ENCODE measurements around the gene POLRMT. TPM values are rescaled to one million over a fixed set of nuclear protein-coding genes. Genes with fewer than 3 reads are reported as not detected.

POLRMT gene
- 69.7 and 71.1 TPM in 2 replicates for total RNA-seq
- long read RNA-seq, partial matches to known transcripts: 1 of 1 reads
- long read RNA-seq, other reads (novel, unspliced or antisense): 0 of 1 reads

DNA sequence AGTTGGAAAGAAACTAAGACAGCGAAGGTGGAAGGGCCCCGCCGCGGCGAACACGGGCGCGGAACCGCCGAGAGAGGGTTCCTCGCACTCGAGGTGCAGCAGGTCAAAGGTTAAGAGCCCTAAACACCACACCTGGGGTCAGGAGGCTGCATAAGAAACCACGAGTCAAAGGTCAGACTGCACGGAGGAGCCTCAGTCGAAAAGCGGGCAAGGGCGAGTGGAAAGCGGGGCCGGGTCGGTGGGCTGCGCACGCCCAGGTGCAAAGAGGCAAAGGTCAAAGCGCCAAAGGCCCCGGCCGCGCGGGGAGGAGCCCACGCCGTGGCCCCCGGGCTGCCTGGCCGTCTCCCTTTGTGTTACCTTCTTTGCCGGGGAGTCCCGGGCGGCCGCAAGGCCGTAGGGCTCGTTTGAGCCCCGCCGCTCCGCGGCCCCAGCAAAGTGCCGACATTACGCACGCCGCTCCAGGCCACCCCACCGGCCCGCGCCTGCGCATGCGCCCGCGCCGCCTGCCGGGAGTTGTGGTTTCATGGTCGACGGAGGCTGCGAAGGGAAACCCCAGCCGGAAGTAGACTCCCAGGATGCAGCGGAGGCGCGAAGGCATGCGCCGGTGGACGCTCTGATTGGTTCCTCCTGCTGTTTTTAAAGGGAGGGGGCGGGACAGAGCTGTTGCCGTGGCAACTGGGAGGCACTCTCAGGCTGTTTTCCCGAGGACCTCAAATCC, at the start of gene POLRMT:
TSS of gene POLRMT (minus strand) at position 470 of the 718 bp plus-strand sequence. CDS start at position 445, 25 bp downstream.
- Mint-ChIP-seq H3K27ac (ENCODE audit: unreplicated experiment) (peak within 1 kb of the TSS; percentile 98), H3K27me3 (ENCODE audit: low read depth) (peaks cover 8% of the 10 kb centered on the region), H3K9me3 (no peaks in the 10 kb centered on the region), H3K4me3 (peak within 1 kb of the TSS; percentile 97), H3K36me3 (ENCODE audit: low read depth) (peaks cover 3% of the 10 kb centered on the region), H3K4me1 (peaks cover 15% of the 10 kb centered on the region)
- DNase-seq (ENCODE audit: low read depth, low spot score): peak; percentile 93
- TF ChIP-seq, protein P1, sequence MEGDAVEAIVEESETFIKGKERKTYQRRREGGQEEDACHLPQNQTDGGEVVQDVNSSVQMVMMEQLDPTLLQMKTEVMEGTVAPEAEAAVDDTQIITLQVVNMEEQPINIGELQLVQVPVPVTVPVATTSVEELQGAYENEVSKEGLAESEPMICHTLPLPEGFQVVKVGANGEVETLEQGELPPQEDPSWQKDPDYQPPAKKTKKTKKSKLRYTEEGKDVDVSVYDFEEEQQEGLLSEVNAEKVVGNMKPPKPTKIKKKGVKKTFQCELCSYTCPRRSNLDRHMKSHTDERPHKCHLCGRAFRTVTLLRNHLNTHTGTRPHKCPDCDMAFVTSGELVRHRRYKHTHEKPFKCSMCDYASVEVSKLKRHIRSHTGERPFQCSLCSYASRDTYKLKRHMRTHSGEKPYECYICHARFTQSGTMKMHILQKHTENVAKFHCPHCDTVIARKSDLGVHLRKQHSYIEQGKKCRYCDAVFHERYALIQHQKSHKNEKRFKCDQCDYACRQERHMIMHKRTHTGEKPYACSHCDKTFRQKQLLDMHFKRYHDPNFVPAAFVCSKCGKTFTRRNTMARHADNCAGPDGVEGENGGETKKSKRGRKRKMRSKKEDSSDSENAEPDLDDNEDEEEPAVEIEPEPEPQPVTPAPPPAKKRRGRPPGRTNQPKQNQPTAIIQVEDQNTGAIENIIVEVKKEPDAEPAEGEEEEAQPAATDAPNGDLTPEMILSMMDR (conservative IDR thresholded peaks at IDR 0.05): peak; percentile 25

DNA sequence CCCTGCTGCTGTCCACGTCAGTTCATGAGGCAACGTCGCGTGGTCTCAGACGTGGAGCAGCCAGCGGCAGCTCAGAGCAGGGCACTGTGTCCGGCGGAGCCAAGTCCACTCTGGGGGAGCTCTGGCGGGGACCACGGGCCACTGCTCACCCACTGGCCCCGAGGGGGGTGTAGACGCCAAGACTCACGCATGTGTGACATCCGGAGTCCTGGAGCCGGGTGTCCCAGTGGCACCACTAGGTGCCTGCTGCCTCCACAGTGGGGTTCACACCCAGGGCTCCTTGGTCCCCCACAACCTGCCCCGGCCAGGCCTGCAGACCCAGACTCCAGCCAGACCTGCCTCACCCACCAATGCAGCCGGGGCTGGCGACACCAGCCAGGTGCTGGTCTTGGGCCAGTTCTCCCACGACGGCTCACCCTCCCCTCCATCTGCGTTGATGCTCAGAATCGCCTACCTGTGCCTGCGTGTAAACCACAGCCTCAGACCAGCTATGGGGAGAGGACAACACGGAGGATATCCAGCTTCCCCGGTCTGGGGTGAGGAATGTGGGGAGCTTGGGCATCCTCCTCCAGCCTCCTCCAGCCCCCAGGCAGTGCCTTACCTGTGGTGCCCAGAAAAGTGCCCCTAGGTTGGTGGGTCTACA, 49.5 kb upstream of the POLRMT start:
- DNase-seq (ENCODE audit: low read depth, low spot score): no peak
- Mint-ChIP-seq H3K36me3 (ENCODE audit: low read depth) (no peaks in the 10 kb centered on the region), H3K4me1 (peaks cover 7% of the 10 kb centered on the region), H3K9me3 (no peaks in the 10 kb centered on the region), H3K27ac (ENCODE audit: unreplicated experiment) (no peak overlapping the region), H3K27me3 (ENCODE audit: low read depth) (peaks cover 12% of the 10 kb centered on the region), H3K4me3 (no peak overlapping the region)
- TF ChIP-seq, protein P1 (conservative IDR thresholded peaks at IDR 0.05): no peak

DNA sequence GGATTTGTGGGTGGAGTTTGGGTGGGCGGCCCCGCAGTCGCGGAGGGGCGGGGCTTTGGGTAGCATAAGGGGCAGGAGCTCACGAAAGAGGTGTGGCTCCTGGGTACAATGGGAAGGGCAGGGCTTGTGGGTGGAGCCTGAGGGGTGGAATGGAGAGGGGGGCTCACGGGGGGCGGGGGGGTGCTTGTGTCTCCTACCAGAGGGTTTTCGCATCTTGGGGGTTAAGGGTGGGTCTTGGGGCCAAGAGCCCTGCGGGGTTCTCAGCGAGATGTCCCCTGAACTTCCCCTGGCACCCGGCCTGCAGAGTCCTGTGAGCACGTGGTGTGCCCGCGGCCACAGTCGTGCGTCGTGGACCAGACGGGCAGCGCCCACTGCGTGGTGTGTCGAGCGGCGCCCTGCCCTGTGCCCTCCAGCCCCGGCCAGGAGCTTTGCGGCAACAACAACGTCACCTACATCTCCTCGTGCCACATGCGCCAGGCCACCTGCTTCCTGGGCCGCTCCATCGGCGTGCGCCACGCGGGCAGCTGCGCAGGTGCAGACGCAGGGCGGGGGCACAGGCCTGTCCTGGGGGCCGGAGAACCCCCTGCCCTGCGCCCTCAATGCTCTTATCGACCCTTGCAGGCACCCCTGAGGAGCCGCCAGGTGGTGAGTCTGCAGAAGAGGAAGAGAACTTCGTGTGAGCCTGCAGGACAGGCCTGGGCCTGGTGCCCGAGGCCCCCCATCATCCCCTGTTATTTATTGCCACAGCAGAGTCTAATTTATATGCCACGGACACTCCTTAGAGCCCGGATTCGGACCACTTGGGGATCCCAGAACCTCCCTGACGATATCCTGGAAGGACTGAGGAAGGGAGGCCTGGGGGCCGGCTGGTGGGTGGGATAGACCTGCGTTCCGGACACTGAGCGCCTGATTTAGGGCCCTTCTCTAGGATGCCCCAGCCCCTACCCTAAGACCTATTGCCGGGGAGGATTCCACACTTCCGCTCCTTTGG, 48.0 kb upstream of the POLRMT start:
- TF ChIP-seq, protein P1 (conservative IDR thresholded peaks at IDR 0.05): no peak
- DNase-seq (ENCODE audit: low read depth, low spot score): no peak
- Mint-ChIP-seq H3K4me1 (peaks cover 7% of the 10 kb centered on the region), H3K9me3 (no peaks in the 10 kb centered on the region), H3K27ac (ENCODE audit: unreplicated experiment) (peak overlapping the region; percentile 99), H3K27me3 (ENCODE audit: low read depth) (peaks cover 22% of the 10 kb centered on the region), H3K36me3 (ENCODE audit: low read depth) (no peaks in the 10 kb centered on the region), H3K4me3 (peak overlapping the region; percentile 96)

DNA sequence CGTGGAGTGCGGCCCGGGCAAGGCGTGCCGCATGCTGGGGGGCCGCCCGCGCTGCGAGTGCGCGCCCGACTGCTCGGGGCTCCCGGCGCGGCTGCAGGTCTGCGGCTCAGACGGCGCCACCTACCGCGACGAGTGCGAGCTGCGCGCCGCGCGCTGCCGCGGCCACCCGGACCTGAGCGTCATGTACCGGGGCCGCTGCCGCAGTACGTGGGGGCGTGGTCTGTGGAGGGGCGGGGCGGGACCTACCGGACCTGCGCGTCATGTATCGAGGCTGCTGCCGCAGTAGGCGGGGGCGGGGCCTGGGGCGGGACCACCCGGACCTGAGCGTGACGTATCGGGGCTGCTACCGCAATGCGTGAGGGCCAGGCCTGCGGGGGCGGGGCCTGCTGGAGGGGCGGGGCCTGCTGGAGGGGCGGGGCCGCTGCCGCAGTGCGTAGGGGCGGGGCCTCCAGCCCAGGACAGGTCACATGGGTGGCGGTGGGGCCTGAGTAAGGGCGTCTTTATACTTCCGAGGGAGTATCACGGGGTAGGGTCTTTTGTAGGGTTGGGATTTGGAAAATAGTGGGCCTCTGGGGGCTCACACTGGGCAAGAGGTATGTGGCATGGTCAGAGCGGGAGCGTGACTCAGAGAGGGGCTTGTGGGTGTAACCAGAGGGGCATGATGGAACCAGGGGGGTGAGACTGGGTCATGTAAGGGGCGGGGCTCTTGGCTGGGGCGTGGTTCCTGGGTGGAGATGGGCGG, 47.1 kb upstream of the POLRMT start:
- TF ChIP-seq, protein P1 (conservative IDR thresholded peaks at IDR 0.05): peak; percentile 57
- H3K9me3 Mint-ChIP-seq: no peaks in the 10 kb centered on the region
- H3K4me1 Mint-ChIP-seq: peaks cover 6% of the 10 kb centered on the region

More for the DNA sequence above, 47.1 kb upstream of the POLRMT start:
- Mint-ChIP-seq H3K4me3 (peak overlapping the region; percentile 96), H3K27me3 (ENCODE audit: low read depth) (peaks cover 28% of the 10 kb centered on the region), H3K36me3 (ENCODE audit: low read depth) (no peaks in the 10 kb centered on the region), H3K27ac (ENCODE audit: unreplicated experiment) (peak overlapping the region; percentile 99)
- peak; percentile 97 for DNase-seq (ENCODE audit: low read depth, low spot score)
